Colonic mucosa (tissue), 4 donors: ENCODE results near the gene FXR1. TPM values are rescaled to one million over a fixed set of nuclear protein-coding genes. Genes with fewer than 3 reads are reported as not detected.

Experiments used
- DNase-seq: peaks from one replicate; pipeline ENCODE4 v3.0.0-alpha.2; 2020
- H3K27ac ChIP-seq: fragments of 200-600 bp; one replicate; pipeline ENCODE4 v1.8.0; 2021
- H3K27me3 ChIP-seq: fragments of 200-600 bp; one replicate; pipeline ENCODE4 v1.8.0; 2021
- H3K36me3 ChIP-seq: fragments of 200-600 bp; one replicate; pipeline ENCODE4 v1.8.0; 2021
- H3K4me1 ChIP-seq: fragments of 200-600 bp; one replicate; pipeline ENCODE4 v1.8.0; 2021; ENCODE audit warnings: mild to moderate bottlenecking
- H3K4me3 ChIP-seq: fragments of 200-600 bp; one replicate; pipeline ENCODE4 v1.8.0; 2021
- H3K9ac ChIP-seq, 2 donors: one replicate each; pipeline ENCODE4 v1.7.0; 2013; ENCODE audit warnings: control low read depth in 2 of 2, low read depth in 2 of 2, low read length in 2 of 2
- H3K9me3 ChIP-seq: fragments of 200-600 bp; one replicate; pipeline ENCODE4 v1.8.0; 2021
- CTCF ChIP-seq: fragments of 200-600 bp; IDR thresholded peaks from one replicate; pipeline ENCODE4 v1.8.0; 2022; ENCODE audit warnings: antibody characterized with exemption, mild to moderate bottlenecking
- intact Hi-C: fragments of 100-400 bp; cut with DNase I; formaldehyde crosslinking; loops from one replicate; pipeline ENCODE4 v1.14.1; 2022
- total RNA-seq, 2 donors: library from RNA; stranded (reverse); fragmentation: NEBNext Ultra II Directional in 1 of 2; extraction: Animal tissue kit (Norgen Biotek cat#: 25700) in 1 of 2; gene quantifications; one replicate each; pipeline ENCODE4 v1.2.1, GENCODE V29; 2021
- donor health status: healthy.
- donor health status: DM: no; HTN: no; CAD: no.
- donor health status: DM: no; HTN: no; CAD: no.

The FXR1 gene
- total RNA-seq, 2 donors from 2014 or later = 74.5 to 80.3 TPM

- DNase-seq = no peak
- intact Hi-C loops = no loop called here
- no peak overlapping the region for H3K9ac ChIP-seq
These were observed 22.2 kb downstream of the FXR1 start for GRCh38 chr3:180934638-180935037.

GRCh38 chr3:180940826-180941225, 28.4 kb downstream of the FXR1 start:
- TF ChIP-seq CTCF = no peak
- peaks cover 4% of the 10 kb centered on the region for H3K36me3 ChIP-seq
- no peaks in the 10 kb centered on the region for H3K9me3 ChIP-seq

More at GRCh38 chr3:180934638-180935037, 22.2 kb downstream of the FXR1 start:
- Histone ChIP-seq H3K9me3 (no peaks in the 10 kb centered on the region), H3K27me3 (no peaks in the 10 kb centered on the region), H3K4me3 (no peak overlapping the region), H3K4me1 (no peaks in the 10 kb centered on the region), H3K27ac (no peak overlapping the region), H3K36me3 (peaks cover 4% of the 10 kb centered on the region)
- TF ChIP-seq CTCF = no peak

GRCh38 chr3:180947761-180948390, 35.4 kb downstream of the FXR1 start:
- peaks cover 4% of the 10 kb centered on the region for H3K36me3 ChIP-seq

More at GRCh38 chr3:180940826-180941225, 28.4 kb downstream of the FXR1 start:
- Histone ChIP-seq H3K27ac (no peak overlapping the region), H3K9ac (no peak overlapping the region), H3K4me3 (no peak overlapping the region), H3K4me1 (no peaks in the 10 kb centered on the region), H3K27me3 (no peaks in the 10 kb centered on the region)
- intact Hi-C loops = no loop called here
- no peak for DNase-seq

GRCh38 chr3:180959691-180960090, 47.2 kb downstream of the FXR1 start:
- Histone ChIP-seq H3K9me3 (no peaks in the 10 kb centered on the region), H3K27ac (no peak overlapping the region), H3K4me3 (no peak overlapping the region), H3K4me1 (no peaks in the 10 kb centered on the region), H3K36me3 (no peaks in the 10 kb centered on the region), H3K9ac (no peak overlapping the region), H3K27me3 (no peaks in the 10 kb centered on the region)
- no peak for TF ChIP-seq CTCF
- no peak for DNase-seq
- intact Hi-C loops = no loop called here

More at GRCh38 chr3:180947761-180948390, 35.4 kb downstream of the FXR1 start:
- no peaks in the 10 kb centered on the region for H3K4me1 ChIP-seq
- TF ChIP-seq CTCF = no peak
- no peaks in the 10 kb centered on the region for H3K9me3 ChIP-seq
- H3K27ac ChIP-seq = no peak overlapping the region
- H3K27me3 ChIP-seq = no peaks in the 10 kb centered on the region
- no peak overlapping the region for H3K9ac ChIP-seq
- intact Hi-C loops = no loop called here
- DNase-seq = no peak
- H3K4me3 ChIP-seq = no peak overlapping the region

GRCh38 chr3:180961087-180961486, 48.6 kb downstream of the FXR1 start:
- no peaks in the 10 kb centered on the region for H3K9me3 ChIP-seq
- no peak overlapping the region for H3K27ac ChIP-seq
- no peak overlapping the region for H3K9ac ChIP-seq
- intact Hi-C loops = no loop called here
- no peaks in the 10 kb centered on the region for H3K36me3 ChIP-seq
- TF ChIP-seq CTCF = no peak
- no peak for DNase-seq
- no peak overlapping the region for H3K4me3 ChIP-seq
- no peaks in the 10 kb centered on the region for H3K4me1 ChIP-seq
- H3K27me3 ChIP-seq = no peaks in the 10 kb centered on the region
